HG03439 (cell line): ENCODE results near the gene DNAAF5.
A peak's percentile ranks its signal among the peaks of the same experiment; 100 is the strongest.

Experiments
- ATAC-seq: cut with Tn5 transposase; IDR thresholded peaks from one replicate; pipeline ENCODE4 v1.9.1; 2021; ENCODE audit warnings: mild to moderate bottlenecking, moderate library complexity; ENCODE audit not compliant: unreplicated experiment

Gene DNAAF5

GRCh38 chr7:831596-832166 is 105.2 kb downstream of the DNAAF5 start:
- ATAC-seq = peak; percentile 65

GRCh38 chr7:832167-832967 is 105.9 kb downstream of the DNAAF5 start, which contains the start of gene SUN1:
Gene SUN1 (plus strand): TSS chr7:832476. CDS start chr7:832525, 49 bp downstream.
- no peak for ATAC-seq

- no peak for ATAC-seq
Measured at GRCh38 chr7:832968-833424, 106.5 kb downstream of the DNAAF5 start.

- ATAC-seq = no peak
Measured at GRCh38 chr7:833601-834258, 107.2 kb downstream of the DNAAF5 start.

GRCh38 chr7:834277-834676 is 107.8 kb downstream of the DNAAF5 start:
- no peak for ATAC-seq

- ATAC-seq = no peak
Measured at GRCh38 chr7:835021-835420, 108.5 kb downstream of the DNAAF5 start.

- no peak for ATAC-seq
Measured at GRCh38 chr7:835485-836401, 109.2 kb downstream of the DNAAF5 start.
